Middle frontal gyrus (tissue), 1 donor: Measurements from ENCODE around the gene ASTN2.

ENCODE experiments used
- DNase-seq: peaks from one replicate; pipeline ENCODE4 v3.0.0-alpha.2; 2015; ENCODE audit warnings: low spot score; ENCODE audit errors: extremely low spot score

The ASTN2 gene

DNA sequence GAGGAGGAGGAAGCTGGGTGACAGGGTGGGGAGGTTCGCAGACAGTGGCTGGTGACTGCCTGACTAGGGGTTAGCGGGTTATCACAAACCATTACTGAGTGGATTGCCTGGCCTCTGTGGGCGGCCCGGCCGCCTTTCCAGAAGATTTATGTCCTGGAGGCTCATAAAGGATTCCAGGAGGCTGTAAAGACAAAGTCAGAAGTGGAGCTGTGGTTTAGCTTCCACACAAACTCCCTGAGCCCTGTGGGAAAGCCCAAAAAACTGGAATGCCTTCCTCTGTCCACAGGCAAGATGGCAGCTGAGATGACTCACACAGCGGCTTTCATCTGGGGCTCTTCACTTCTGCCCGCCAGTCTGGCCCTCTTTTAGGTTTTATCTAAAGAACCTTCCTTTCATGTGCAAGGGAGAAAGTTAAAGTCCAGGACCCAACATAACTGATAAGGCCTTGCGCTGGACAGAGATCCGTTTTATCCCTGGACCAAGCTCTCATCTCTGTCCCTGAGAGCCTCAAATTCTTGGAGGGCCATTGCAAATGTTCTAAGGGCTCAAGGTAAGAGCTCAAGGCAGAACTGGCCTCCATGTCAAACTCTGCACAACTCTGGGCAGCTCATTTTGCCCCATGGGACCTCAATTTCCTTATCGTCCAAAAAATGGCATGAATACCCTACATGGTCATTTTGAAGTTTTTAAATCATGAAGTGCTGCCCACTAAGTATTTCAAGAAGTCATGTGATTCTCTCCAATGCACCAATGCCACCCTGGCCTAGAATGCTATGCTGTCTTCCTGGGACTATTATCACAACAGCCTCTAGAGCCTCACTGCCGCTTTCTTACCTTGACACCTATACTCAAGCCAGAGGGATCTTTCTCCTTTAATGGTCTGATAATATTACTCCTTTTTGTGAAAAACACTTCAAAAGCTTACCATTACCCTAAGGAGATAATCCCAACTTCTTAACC lies 977.2 kb downstream of the ASTN2 start:
- no peak for DNase-seq

DNA sequence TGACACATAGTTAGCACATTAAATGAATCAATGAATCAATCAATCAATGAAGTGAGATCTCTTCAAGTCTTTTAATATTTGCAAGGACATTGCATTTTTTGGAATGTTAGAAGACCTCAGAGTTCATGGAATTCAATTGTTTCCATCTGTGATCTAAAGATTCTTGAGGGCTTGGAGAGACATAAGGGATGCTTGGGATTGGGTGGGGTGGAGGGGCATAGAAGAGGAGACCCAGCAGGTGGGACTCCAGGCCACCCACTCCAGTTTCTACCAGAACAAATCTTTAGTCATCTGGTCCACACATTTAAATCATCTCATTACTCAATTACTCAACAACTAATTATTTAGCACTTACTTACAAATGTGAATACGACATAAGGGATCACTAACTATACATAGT lies 978.7 kb downstream of the ASTN2 start:
- DNase-seq = no peak

DNA sequence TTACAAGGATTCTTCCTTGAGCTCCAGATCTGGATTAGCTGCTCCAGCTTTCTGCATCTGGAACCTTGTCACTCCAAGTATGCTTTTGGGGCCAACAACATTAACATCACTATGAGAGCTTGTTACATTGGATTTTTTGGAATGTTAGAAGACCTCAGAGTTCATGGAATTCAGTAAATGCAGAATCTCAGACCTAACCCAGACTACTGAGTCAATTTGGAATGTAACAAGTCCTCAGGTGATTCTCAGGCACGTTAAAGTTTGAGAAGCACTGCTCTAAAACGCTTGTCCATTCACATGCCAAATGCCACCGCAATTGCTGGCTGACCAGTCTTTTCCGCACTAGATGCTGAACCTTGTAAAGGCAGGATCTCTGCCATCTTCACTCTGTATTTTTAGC lies 979.2 kb downstream of the ASTN2 start:
- DNase-seq = no peak

DNA sequence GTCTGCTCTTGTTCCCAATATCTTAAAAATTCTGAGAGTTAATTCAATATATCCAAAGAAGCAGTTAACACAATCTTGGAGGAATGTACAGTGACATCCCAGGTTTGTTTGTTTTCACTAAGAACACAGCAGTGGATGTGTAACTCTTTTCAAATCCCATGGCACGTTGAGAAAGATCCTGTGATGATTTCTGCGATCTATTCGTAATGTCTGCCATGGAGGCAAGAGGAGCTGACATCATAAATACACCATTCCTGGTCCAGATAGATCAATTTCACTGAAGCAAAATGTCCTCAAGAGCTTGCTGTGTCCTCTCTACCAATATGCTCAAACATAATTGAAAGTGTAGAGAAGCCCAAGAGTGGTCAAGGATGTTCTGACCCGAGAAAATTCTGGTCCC lies 980.5 kb downstream of the ASTN2 start:
- no peak for DNase-seq

DNA sequence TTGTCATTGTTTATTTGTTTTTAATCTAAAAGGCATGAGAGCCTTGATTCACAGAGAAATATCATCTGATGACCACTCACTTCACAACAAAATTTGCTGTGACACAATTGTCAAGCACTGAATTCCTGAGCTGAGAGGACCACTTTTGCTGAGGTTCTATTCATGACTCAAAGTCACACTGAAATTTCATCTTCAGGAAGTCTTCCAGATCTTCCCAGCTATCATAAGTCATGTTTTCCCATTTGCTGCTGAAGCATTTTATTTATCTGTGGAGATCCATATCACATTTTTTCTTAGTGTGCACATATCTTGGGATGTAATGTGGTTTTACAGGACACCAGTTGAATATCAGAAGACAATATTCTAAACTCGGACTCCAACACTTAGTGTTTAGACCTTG lies 982.8 kb downstream of the ASTN2 start:
- no peak for DNase-seq

DNA sequence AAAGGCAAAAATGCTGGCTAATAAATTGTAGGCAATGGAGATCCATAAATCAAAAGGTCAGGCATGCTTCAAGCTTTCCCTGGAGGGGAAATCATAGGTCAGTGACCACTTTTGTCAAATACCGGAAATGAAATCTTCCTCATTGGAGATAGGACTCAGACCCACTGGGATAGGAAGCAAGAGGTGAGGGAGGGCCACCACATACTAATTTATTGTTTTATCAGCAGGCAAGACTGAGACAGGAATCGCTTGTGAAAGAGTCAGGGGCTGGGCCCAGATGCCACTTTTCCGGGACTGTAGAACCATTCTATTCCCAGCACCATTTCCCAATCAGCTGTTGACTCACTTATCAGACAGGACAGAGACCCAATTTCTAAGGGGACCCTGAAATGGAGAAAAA lies 984.0 kb downstream of the ASTN2 start:
- DNase-seq = no peak

DNA sequence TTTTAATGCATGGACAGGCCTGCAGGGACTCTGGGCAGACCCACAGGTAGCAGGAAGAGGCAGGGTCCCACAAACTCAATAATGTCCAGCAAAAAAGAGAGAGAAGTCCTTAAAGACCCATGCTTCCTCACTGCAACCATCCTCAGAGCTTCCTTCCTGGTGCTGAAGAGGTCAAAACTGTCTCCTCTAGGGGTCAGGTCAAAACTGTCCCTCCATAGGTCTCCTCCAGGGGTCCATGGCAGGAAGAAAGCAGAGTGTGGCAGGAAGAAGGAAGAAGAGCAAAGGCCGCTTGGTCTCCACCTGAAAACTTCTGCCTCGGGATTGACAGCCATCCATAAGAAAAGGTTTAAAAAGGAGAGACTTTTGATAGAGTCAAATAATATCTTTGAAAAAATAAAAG lies 989.6 kb downstream of the ASTN2 start:
- no peak for DNase-seq

DNA sequence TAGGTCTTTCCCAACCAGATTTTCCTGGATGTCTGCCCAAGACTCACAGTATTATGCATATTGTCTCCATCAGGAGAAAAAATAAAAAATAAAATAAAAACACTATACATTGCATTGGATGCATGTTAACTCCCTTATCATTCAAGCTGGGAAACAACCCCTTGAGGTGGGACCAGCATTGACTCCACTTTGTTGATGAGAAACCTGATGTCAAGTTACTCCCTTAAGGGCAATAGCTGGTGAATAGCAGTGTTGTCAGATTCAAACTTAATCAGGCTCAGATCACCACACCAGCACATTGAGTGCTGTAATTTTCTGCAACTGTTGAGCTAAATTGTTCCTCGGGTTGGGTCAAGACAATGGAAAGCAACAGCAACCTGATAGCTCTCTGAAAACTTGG lies 991.7 kb downstream of the ASTN2 start:
- DNase-seq = no peak

DNA sequence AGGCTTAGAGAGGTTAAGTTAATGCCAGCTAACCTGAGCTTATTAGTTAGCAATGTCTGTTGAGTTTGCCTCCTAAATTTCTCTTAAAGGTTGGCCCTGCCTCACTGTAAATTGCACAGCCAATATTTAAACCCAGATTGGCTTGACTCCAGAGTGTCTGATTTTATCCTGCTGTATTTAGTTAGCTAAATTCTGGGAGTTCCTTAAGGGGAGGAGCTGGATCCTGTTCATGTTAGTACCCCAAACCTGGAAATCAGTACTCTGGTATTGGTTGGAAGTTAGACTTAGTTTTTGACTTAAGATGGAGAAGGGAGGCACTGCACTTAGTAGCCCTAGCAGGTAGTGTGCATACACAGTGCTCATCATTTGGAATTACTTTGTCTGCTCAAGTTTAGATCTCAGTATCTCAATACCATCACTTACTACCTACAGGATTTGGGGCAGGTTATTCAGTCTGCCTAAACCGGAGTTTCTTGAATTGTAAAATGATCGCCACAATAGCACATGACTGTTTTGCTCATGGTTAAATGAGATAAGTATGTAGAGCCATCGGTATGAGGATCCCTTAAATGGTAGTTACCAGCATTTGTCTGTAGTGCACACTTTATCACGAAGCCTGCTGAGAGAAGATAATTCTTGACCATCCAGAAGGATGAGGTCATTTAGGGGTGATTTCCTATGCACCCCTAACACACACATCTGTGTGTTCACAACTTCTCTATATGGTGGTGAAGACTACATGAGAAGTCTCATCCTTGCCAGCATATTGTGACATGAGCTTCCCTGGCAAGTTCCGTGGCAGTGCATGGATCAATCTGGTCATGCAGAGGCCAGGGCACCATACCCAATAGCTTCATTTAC lies 992.5 kb downstream of the ASTN2 start:
- DNase-seq = no peak

DNA sequence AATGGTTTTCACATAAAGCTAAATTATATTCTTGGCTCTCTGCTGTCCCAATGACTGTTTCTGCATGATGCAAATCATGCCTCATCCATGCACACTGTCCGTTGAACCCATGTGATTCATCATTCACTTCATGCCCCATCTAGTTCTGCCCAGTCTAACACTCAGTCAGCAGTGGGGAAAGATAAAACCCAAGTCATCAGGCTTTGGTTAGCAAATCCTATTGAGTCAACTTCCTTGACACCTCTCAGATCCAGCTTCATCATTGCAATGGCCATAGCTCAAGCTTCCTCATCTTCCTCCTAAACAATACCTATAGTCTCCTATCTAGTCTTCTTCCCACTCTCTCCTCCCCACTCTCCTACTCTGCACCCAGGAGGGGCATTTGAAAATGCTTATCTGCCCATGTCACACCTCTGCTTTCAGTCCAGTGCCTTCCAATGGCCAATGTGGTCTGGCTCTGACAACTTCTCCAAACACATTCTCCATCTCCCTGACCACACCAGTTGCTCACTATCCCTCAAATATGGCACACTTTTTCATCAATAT lies 993.8 kb downstream of the ASTN2 start:
- no peak for DNase-seq

DNA sequence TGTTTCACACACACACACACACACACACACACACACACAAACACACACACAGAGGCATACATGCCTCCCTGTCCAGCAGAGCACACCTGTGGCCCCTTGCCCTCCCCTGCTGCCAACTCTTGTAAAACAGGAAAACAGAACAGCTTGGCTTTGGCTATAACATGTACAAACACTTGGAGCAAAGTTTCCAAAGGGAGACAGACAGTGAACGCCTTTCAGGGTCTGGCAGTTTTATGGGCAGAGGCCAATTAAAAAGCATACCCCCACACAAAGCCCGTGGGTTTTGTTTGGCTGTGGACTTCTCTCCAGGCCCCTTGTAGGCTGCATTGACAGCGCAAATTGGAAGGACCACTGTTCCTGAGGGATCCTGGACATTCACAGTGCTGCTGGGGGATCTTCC lies 995.7 kb downstream of the ASTN2 start:
- DNase-seq = no peak

DNA sequence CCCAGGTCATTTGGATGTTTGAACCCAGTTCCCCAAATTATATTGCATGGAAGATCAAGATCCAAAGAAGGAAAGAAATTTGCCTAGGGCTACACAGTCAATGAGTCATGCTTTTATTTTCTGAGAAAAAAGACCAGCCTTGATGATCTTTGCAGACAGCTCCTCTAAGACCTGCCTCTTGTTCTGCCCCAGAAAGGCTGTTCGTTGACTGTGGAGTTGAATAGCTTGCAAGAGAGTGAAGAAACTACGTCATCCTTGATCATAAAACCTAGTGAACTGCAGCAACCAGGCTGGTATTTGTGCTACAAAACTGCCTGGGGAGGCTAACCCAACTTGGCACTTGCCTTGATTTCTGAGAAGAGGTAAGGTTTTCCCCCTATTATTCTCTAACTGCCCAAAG lies 997.4 kb downstream of the ASTN2 start:
- no peak for DNase-seq

DNA sequence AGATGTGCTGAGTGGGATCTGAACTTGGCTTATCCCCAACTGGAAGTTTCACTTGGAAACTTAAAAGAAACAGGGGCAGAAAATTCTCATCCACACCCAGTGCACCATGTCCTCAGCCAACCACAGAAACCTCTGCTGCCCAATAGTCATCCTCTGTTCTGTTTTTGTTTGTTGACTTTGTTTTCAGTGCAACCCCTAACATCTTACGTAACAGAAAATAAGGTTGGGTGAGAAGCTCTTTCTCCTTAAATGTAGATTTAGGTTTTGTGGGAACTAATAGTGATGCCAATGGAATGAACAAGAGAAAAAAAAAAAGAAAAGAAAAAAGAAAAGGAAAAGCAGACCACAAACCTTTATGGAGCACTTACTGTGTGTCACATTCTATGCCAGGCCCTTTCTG lies 998.4 kb downstream of the ASTN2 start:
- no peak for DNase-seq

DNA sequence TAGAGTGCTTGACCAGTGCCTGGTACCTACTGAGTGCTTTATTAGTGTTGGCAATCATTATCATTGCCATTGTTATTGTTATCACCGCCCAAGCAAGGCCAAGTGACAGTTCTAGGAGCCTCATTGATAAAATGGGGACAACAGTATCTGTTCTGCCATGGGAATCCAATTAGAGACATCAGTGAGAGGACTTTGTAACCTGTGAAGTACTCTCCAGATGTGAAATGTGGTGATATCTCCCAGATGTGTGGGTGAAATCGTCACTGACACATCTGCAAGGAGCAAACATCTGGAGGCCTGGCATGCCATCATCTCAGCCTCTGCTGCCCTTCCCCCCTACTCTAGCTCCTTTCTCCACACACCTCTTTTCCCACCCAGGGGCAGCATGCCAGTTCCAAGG lies 1000.5 kb downstream of the ASTN2 start:
- DNase-seq = no peak

DNA sequence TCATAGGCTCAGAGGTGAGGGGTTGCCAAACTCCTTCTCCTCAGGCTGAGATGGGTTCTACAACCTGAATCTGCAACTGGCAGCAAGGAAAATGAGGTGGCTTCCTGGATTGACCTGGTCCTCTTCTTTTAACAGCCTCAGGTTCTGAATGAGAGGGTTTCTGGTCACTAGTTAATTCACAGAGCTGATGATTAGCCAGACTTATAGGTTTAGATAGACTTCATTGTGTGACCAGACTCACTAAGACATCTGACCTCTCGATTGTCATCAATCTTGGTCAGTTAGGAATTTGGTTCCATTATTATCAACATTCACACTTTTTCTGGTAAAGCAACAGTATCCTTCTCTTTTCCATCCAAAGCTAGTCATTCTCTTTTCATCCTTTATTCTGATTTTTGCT lies 1003.4 kb downstream of the ASTN2 start:
- no peak for DNase-seq

DNA sequence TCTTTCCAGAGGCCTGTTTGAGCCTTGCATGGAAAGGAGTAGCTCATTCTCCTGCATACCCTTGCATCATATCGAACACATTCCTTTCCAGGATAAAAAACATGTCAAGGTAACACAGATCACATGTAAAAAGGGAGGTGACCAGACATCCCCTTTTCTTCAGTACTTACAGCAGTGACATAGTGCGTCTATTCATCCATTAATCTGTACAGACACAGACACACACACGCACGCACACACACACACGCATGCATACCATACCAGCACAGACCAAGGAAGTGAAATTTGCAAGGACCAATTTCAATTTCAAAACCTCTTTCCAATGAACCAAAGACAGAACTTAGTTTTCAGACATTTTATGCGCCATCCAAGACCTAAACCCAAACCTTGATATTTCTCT lies 1005.2 kb downstream of the ASTN2 start:
- DNase-seq = no peak

DNA sequence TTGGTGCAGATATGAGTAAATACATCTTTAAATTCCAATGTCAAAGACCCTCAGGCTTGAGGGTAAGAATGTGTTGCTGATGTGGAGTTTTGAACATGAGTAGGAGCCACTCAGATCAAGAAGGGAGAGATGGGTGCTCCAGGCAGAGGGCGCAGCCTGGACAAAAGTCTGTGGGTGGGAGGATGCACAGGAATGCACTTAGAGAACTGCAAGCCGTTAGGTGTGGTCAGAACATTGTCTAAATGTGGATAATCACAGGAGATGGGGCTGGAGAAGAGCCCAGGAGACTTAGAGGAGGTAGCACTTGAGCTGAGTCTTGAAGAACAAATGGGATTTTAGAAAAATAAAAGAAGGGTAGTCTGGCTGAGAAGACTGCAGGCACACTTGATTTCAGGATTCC lies 1005.7 kb downstream of the ASTN2 start:
- no peak for DNase-seq

DNA sequence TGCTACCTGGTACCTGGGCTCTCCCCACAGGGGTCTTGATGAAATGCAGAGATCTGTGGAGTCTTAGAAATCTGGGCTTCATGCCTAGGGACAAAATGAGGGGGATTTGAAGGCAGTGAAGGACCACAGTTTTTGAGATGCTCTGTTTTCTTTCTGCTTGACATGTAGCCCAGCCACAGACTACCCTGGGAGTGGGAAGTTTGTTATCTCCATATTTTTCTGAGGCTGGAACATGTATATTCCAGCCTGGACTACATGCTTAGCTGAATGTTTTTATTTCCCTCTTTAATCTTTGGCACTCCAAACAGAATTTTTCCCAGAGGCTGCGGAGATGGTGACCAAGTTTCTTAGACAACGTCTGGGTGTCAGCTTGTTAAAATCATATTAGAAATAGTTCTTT lies 1008.4 kb downstream of the ASTN2 start:
- no peak for DNase-seq

DNA sequence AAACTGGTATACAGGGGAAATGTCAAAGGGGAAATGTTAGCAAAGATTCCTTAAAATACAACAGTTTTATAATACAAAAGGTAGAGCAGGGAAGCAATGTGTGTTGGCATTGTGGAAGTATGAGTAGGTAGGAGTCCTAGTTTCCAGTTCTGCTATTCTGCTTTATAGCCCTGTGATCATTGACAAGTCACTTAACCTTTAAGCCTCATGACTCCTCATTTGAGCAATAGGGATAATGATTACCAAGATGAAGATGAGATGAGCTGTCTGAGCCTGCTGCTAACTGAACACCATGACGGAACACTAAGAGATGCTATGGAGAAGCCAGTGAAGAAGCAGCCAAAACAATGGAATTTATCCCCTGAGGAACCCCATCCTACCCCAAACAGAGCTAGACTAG lies 1009.5 kb downstream of the ASTN2 start:
- no peak for DNase-seq

DNA sequence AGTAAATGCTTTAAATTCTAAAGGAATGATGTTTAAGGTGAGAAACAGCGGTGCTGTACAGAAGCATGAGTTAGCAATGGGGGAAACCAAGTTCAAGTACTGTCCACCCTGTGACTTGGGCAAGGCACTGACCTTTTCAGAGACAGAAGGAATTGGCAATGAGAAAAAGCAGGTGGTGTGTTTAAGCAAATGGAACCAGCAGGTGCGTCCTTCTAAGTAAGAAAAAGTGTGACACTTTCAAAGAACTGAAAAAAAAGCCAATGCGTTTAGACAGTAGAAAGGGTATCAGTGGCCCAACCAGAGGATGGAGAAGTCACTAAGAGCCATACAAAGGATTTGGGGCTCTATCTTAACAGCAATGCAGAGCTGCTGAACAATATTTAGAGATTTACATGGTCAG lies 1010.6 kb downstream of the ASTN2 start:
- no peak for DNase-seq

DNA sequence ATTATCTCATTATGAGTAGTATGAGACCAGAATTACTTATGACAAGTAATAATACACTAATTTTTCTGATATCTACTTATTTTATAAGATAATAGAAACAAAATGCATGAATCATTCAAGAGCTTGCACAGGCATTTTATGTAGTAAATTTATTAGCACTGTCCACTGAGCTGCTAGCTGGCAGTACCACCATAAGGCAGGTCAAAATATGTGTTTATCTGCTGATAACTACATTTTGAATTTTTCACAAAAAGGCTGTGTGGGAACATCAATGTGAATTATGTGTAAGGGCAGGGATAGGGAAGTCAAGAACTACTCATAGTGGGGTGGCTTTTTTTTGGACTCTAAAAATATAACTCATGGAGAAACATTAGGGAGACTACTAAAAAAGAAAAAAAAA lies 1011.7 kb downstream of the ASTN2 start:
- no peak for DNase-seq

DNA sequence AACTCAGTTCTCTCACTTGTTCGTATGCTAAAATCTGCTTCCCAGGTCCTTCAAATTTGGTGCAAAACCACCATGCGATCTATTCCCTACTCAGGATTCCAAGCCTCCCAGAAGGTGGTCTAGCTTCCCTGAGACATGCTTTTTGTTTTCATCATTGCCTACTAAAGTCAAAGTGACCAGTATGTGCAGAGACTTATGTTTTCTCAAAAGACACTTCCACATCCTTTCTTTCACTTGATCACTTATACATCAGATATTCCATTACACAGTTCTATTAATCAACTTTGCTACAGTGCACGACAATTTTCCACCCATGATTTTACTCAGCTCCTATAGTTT lies 1019.2 kb downstream of the ASTN2 start:
- DNase-seq = no peak
